A204.1 (cell line): ENCODE data around the gene GRIN2D.

Source experiments
- FAIRE-seq: peaks from 2 replicates; lab custom pipeline; 2012; peaks lifted over from hg19 to GRCh38; lab: Jason Lieb, UNC

GRIN2D gene

DNA sequence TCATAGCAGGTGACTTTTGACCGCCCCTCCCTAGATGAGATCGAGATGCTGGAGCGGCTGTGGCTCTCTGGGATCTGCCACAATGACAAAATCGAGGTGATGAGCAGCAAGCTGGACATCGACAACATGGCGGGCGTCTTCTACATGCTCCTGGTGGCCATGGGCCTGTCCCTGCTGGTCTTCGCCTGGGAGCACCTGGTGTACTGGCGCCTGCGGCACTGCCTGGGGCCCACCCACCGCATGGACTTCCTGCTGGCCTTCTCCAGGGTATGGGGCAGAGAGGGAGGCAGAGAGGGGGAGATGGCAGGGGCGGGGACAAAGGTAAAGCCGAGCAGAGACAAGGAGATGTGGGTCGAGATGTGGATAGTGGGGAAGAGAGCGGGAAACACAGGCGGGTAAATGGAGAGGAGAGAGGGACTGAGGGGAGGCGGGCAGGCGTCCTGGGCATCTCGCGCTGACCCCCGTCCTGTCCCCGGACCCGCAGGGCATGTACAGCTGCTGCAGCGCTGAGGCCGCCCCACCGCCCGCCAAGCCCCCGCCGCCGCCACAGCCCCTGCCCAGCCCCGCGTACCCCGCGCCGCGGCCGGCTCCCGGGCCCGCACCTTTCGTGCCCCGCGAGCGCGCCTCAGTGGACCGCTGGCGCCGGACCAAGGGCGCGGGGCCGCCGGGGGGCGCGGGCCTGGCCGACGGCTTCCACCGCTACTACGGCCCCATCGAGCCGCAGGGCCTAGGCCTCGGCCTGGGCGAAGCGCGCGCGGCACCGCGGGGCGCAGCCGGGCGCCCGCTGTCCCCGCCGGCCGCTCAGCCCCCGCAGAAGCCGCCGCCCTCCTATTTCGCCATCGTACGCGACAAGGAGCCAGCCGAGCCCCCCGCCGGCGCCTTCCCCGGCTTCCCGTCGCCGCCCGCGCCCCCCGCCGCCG lies 48.9 kb downstream of the GRIN2D start:
- no peak for FAIRE-seq

GRCh38 chr19:48443256-48443655 lies 49.8 kb downstream of the GRIN2D start:
- no peak for FAIRE-seq
